OCI-LY3 (cell line): ENCODE results near the gene SGCA.
A peak's percentile ranks its signal among the peaks of the same experiment; 100 is the strongest.

Source experiments
- H2AFZ ChIP-seq: fragments of 200-600, 300-600 bp; shearing (Covaris generic); 2 replicates; pipeline ENCODE4 v1.6.0; 2014; ENCODE audit warnings: antibody characterized with exemption, low read depth, low read length
- H3K27ac ChIP-seq: fragments of 200-600, 300-600 bp; sonication (generic); 2 replicates; pipeline ENCODE4 v1.5.1; 2014; ENCODE audit warnings: mild to moderate bottlenecking, low read length, moderate library complexity, mixed read lengths
- H3K27me3 ChIP-seq: fragments of 200-600, 300-600 bp; sonication (generic); 2 replicates; pipeline ENCODE4 v1.6.1; 2014; ENCODE audit warnings: low read depth, low read length, mixed read lengths
- H3K36me3 ChIP-seq: fragments of 200-600, 300-600 bp; sonication (generic); replicated peaks from 2 replicates; pipeline ENCODE3; 2014; ENCODE audit warnings: low read depth, low read length, mixed read lengths
- H3K4me1 ChIP-seq: fragments of 300-600, 200-600 bp; sonication (generic); 2 replicates; pipeline ENCODE4 v1.6.1; 2014; ENCODE audit warnings: low read length, mixed read lengths
- H3K4me2 ChIP-seq: fragments of 200-600, 300-600 bp; sonication (generic); 2 replicates; pipeline ENCODE4 v1.6.1; 2014; ENCODE audit warnings: low read length, mixed read lengths
- H3K4me3 ChIP-seq: fragments of 300-600, 200-600 bp; sonication (generic); 2 replicates; pipeline ENCODE4 v1.5.1; 2014; ENCODE audit warnings: antibody characterized with exemption, mild to moderate bottlenecking, low read length, moderate library complexity
- H3K79me2 ChIP-seq: fragments of 300-600, 200-600 bp; shearing (Covaris generic); 2 replicates; pipeline ENCODE4 v1.6.1; 2014; ENCODE audit warnings: mild to moderate bottlenecking, low read length, mixed read lengths
- H3K9ac ChIP-seq: fragments of 300-600, 200-600 bp; shearing (Covaris generic); 2 replicates; pipeline ENCODE4 v1.6.0; 2014; ENCODE audit warnings: mild to moderate bottlenecking, low read length, moderate library complexity
- H3K9me3 ChIP-seq: fragments of 200-600, 300-600 bp; shearing (Covaris generic); 2 replicates; pipeline ENCODE4 v1.6.1; 2014; ENCODE audit warnings: low read length, mixed read lengths; ENCODE audit not compliant: insufficient read depth
- H4K20me1 ChIP-seq: fragments of 200-600, 300-600 bp; sonication (generic); 2 replicates; pipeline ENCODE4 v1.6.1; 2016; ENCODE audit warnings: low read length, mixed read lengths; ENCODE audit not compliant: insufficient read depth
- CTCF ChIP-seq: fragments of 200-600, 300-600 bp; sonication (generic); IDR thresholded peaks from 2 replicates; pipeline ENCODE4 v1.5.1; 2014; ENCODE audit warnings: antibody characterized with exemption, low read length, low read depth
- EZH2phosphoT487 ChIP-seq: fragments of 200-600 bp; shearing (Covaris generic); IDR thresholded peaks from 2 replicates; pipeline ENCODE4 v1.6.1; 2018; ENCODE audit warnings: antibody characterized with exemption, mixed run types, low read depth

SGCA gene

DNA sequence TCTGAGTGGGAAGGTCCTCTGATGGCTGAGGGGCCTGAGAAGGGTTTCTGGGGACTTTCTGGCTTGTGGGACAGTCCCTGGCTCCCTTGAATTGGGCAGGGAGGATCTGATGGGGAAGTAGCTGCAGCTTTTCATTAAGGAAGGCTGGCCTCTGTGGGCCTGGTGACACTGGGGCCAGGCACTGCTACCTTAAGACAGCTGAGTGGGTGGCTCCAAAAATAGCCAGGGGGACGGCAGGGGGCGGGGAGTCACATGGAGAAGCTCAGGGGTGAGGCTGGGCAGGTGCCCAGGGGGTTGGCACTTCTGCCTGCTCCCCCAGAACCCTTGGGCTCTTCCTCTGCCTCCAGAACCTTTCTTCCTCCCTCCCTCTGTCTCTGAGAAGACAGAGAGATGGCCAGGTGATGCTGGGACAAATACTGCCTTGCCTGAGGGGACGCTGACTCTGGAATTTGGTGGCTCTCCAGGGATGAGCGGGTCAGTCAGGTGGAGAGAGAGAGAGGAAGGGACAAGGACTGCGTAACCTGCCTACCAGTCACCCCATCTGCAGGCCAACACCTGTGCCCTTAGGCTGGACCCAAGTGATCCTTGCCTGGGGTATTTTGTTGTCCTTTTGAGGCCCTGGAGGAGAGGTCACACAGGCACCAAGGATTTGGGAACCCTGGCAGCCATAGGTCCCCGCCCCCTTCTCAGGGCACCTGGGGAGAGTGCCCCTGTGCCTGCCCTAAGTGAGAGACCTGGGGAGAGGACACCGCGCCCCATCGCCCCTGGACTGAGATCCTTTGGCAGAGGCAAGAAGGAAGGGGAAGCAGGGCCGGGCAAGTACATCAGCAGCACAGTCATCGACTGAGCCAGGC lies 1.7 kb upstream of the SGCA start:
- Histone ChIP-seq H3K36me3 (no peaks in the 10 kb centered on the region), H3K9ac (peak overlapping the region; percentile 55), H3K4me1 (peaks cover 54% of the 10 kb centered on the region), H4K20me1 (no peaks in the 10 kb centered on the region), H3K9me3 (no peaks in the 10 kb centered on the region), H3K27ac (peak overlapping the region; percentile 68), H3K4me2 (peak overlapping the region; percentile 89), H3K27me3 (no peaks in the 10 kb centered on the region), H2AFZ (no peak overlapping the region), H3K4me3 (peak overlapping the region; percentile 68), H3K79me2 (no peaks in the 10 kb centered on the region)
- TF ChIP-seq EZH2phosphoT487 (no peak), CTCF (no peak)

GRCh38 chr17:50164697-50164988 lies 1.2 kb upstream of the SGCA start:
- no peaks in the 10 kb centered on the region for H3K79me2 ChIP-seq
- peak overlapping the region; percentile 68; the same call in 1 of the 2 replicates for H3K27ac ChIP-seq
- H4K20me1 ChIP-seq, result no peaks in the 10 kb centered on the region
- H3K9ac ChIP-seq, result no peak overlapping the region; the same call in 1 of the 2 replicates
- TF ChIP-seq CTCF (no peak), EZH2phosphoT487 (no peak)
- no peaks in the 10 kb centered on the region for H3K36me3 ChIP-seq
- H3K27me3 ChIP-seq, result no peaks in the 10 kb centered on the region
- H3K9me3 ChIP-seq, result no peaks in the 10 kb centered on the region
- peaks cover 57% of the 10 kb centered on the region for H3K4me1 ChIP-seq
- H2AFZ ChIP-seq, result no peak overlapping the region
- peak overlapping the region; percentile 89 for H3K4me2 ChIP-seq
- H3K4me3 ChIP-seq, result peak overlapping the region; percentile 68

DNA sequence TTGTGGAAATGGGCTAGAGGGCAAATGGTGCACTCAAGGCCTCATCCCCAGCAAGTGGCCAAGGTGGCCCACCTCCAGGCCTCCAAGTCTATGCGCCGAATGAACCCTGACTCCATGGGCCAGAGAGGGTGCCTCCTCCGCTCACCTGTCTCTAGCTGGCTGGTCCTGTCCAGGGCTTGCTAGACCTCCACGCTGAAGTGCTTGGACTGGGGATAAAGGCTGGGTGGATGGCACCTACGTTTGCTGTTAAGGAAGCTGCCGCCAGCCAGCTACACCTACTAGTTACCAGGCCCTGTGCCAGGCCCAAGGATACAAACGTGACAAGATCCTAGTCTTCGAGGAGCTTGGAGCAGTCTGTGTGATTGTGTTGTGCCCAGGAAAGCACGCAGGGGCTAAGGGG lies 739 bp upstream of the SGCA start:
- TF ChIP-seq EZH2phosphoT487 (no peak), CTCF (no peak)
- Histone ChIP-seq H3K9me3 (no peaks in the 10 kb centered on the region), H3K4me3 (no peak overlapping the region), H2AFZ (no peak overlapping the region), H4K20me1 (no peaks in the 10 kb centered on the region), H3K9ac (no peak overlapping the region), H3K4me1 (peaks cover 62% of the 10 kb centered on the region), H3K27ac (no peak overlapping the region), H3K4me2 (no peak overlapping the region), H3K36me3 (no peaks in the 10 kb centered on the region), H3K27me3 (no peaks in the 10 kb centered on the region), H3K79me2 (no peaks in the 10 kb centered on the region)

DNA sequence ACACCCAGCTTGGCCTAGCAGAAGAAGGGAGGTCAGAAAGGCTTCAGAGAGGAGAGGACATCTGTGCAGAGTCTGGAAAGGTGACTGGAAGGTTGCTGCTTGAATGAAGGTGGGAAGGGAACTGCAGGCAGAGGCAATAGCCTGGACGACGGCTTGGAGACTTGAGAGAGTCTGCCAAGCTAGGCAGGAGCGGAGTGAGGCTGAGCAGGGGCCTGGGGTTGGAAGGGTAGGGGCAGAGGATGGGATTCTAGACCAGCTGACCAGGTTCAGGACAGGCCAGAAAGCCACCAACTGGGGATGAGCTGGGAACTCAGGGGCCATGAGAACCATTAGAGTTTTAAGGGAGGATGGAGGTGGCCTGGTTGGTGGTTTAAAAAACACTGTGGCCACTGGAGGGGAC lies 339 bp upstream of the SGCA start:
- H3K4me1 ChIP-seq, result peaks cover 66% of the 10 kb centered on the region
- no peak overlapping the region for H3K4me2 ChIP-seq
- H3K36me3 ChIP-seq, result no peaks in the 10 kb centered on the region
- no peaks in the 10 kb centered on the region for H4K20me1 ChIP-seq
- no peaks in the 10 kb centered on the region for H3K79me2 ChIP-seq
- no peak overlapping the region for H3K4me3 ChIP-seq
- H3K27me3 ChIP-seq, result no peaks in the 10 kb centered on the region
- H3K27ac ChIP-seq, result no peak overlapping the region
- no peak for TF ChIP-seq EZH2phosphoT487
- TF ChIP-seq CTCF, result no peak
- H3K9me3 ChIP-seq, result no peaks in the 10 kb centered on the region
- H2AFZ ChIP-seq, result no peak overlapping the region
- H3K9ac ChIP-seq, result no peak overlapping the region
